Small intestine (tissue), 7 donors: ENCODE data around the gene ADRB2. TPM values are rescaled to one million over a fixed set of nuclear protein-coding genes. Genes with fewer than 3 reads are reported as not detected.
"Not testable (repeated sequence)": the region's sequence is repeated elsewhere in the genome, so short reads cannot be mapped to it uniquely, and the experiment has no call there.

ENCODE experiments used
- DNase-seq, 2 donors: peaks; one replicate each; pipeline versions ENCODE4 v3.0.0 to v3.0.0-alpha.2; 2013
- FAIRE-seq: peaks from 2 replicates; lab custom pipeline; 2012; peaks lifted over from hg19 to GRCh38; lab: Jason Lieb, UNC
- H3K27ac ChIP-seq, 3 donors: one replicate each; pipeline ENCODE4 v1.5.1; 2013; ENCODE audit warnings: low read length in 2 of 3, mild to moderate bottlenecking in 2 of 3, control low read depth in 1 of 3, inconsistent platforms in 1 of 3, low read depth in 1 of 3, moderate library complexity in 1 of 3
- H3K27me3 ChIP-seq, 3 donors: one replicate each; pipeline ENCODE4 v1.6.1; 2013; ENCODE audit warnings: low read length in 3 of 3, inconsistent platforms in 1 of 3; ENCODE audit not compliant: control insufficient read depth in 3 of 3, insufficient read depth in 3 of 3
- H3K36me3 ChIP-seq, 3 donors: one replicate each; pipeline ENCODE4 v1.6.1; 2013; ENCODE audit warnings: low read length in 3 of 3, inconsistent platforms in 1 of 3, low read depth in 1 of 3, mild to moderate bottlenecking in 1 of 3, moderate library complexity in 1 of 3; ENCODE audit not compliant: control insufficient read depth in 3 of 3, insufficient read depth in 2 of 3
- H3K4me1 ChIP-seq, 3 donors: one replicate each; pipeline ENCODE4 v1.6.1; 2013; ENCODE audit warnings: low read length in 2 of 3, inconsistent platforms in 1 of 3, low read depth in 1 of 3, mild to moderate bottlenecking in 1 of 3, moderate library complexity in 1 of 3; ENCODE audit not compliant: control insufficient read depth in 3 of 3, insufficient read depth in 2 of 3
- H3K4me3 ChIP-seq, 3 donors: one replicate each; pipeline ENCODE4 v1.5.1; 2013; ENCODE audit warnings: low read length in 3 of 3, control low read depth in 1 of 3, inconsistent platforms in 1 of 3, low read depth in 1 of 3, mild to moderate bottlenecking in 1 of 3, moderate library complexity in 1 of 3
- H3K9me3 ChIP-seq, 2 donors: one replicate each; pipeline ENCODE4 v1.6.1; 2013; ENCODE audit warnings: low read depth in 1 of 2, low read length in 1 of 2; ENCODE audit not compliant: control insufficient read depth in 2 of 2, insufficient read depth in 1 of 2
- WGBS, 3 donors: extraction: QIAGEN DNeasy Blood & Tissue Kit; methylation state at CpG; one replicate each; pipeline ENCODE4 v1.1.7; 2013; 5-methylcytosine and 5-hydroxymethylcytosine counted together
- polyA plus RNA-seq, 4 donors: library from polyadenylated mRNA; stranded (reverse) in 3 of 4; unstranded in 1 of 4; fragments of 200-250 nt in 3 of 4; fragments of 120-200 nt in 1 of 4; gene quantifications; one replicate each; pipeline versions ENCODE4 v1.2.1 to v1.2.3, GENCODE V29; 2013
- donor health status: healthy with polysubstance abuse.
- donor health status: control.
- donor health status: control.
- donor health status: Bipolar disorder and iron deficiency.
- donor health status: healthy.

Gene ADRB2
- polyA plus RNA-seq, 4 donors, result 0.27 to 1.5 (median 0.54) TPM; not detected in 1

DNA sequence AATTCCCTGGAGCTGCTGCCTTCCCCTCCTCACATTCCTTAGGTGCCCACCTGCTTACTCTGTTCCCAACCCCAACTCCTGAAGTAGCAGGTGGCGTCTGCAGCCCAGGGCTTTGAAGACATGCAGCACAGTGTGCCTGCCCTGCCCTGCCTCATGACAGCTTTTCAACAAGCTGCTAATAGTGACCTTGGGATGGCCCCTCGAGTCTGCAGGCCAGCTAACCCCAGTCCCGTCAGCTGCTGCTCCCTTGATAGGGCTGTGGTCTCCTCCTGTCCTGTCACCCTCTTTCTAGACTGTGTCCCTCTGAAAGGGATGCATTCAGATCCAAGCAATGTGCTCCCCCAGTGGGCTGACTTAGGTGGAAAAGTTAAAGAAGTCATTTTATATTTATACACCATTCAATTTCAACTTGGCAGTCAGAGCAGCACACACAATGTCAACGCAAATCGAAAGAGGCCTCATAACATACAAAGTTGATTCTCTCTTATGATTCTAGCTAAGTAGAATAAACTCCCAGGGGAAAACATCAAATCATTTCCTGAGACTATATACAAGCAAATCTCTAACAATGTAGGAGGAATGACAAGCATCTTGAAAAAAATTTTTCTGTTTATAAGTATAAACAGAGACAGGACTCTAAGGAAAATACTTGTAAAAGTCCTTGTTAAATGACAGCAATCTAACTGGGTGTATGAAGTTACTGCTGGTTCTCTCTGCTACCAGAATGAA is 37.9 kb downstream of the ADRB2 start:
- Histone ChIP-seq H3K27ac (no peak overlapping the region), H3K27me3 (peaks cover 0 to 3% (median 0%) of the 10 kb centered on the region in 3 donors), H3K4me3 (no peak overlapping the region), H3K36me3 (no peaks in the 10 kb centered on the region), H3K9me3 (no peaks in the 10 kb centered on the region), H3K4me1 (no peaks in the 10 kb centered on the region)
- DNase-seq, result peak in 1 of 2 donors; percentile 2
- FAIRE-seq, result no peak
- WGBS, 3 donors, result 62 to 70% (median 68%) methylated on average over 5 of the region's 5 CpGs

DNA sequence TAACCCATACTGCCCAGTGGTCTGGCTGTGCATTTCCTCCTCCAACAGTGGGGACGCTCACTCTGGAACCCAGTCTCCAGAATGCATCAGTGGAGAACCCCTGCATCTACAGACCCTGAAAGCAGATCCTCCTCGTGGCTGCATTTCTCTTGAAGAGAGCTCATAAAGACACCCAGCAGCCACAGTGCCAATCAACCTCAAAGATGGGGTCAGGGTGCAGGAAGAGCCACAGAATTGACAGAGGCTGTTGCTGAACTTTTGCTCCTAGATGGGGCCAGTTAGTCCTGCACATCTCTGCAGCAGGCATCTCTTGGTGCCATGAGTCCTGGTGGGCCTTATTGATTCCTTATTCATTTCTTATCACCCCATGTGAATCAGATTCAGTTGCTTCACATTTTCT is 39.6 kb downstream of the ADRB2 start:
- DNase-seq, result no peak
- WGBS, 3 donors, result 63 to 75% (median 67%) methylated on average over 2 of the region's 2 CpGs
- H3K4me3 ChIP-seq, result no peak overlapping the region
- H3K4me1 ChIP-seq, result no peaks in the 10 kb centered on the region
- no peak for FAIRE-seq
- no peaks in the 10 kb centered on the region for H3K36me3 ChIP-seq
- H3K27ac ChIP-seq, result no peak overlapping the region
- no peaks in the 10 kb centered on the region for H3K27me3 ChIP-seq
- no peaks in the 10 kb centered on the region for H3K9me3 ChIP-seq

DNA sequence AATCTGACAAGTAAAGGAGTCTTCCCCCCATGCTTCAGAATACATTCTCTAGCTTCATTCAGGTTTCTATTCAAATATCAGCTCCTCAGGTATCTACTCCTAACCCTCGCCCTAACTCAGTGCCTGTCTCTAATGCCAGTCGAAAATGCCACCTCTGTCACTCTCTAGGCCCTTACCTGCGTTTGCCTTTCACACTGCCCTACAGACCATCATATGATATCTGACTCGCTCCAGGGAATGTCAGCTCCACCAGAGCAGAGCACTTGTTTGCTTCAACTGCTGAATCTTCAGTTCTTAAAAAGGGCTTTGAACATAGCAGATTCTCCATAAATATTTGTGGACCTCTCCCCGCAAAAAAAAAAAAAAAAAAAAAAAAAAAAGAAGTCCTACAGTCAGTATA is 46.7 kb downstream of the ADRB2 start:
- Histone ChIP-seq H3K4me3 (no peak overlapping the region), H3K36me3 (no peaks in the 10 kb centered on the region), H3K9me3 (no peaks in the 10 kb centered on the region), H3K27me3 (no peaks in the 10 kb centered on the region), H3K4me1 (no peaks in the 10 kb centered on the region), H3K27ac (no peak overlapping the region)
- DNase-seq (no peak), FAIRE-seq (no peak)
- 81 to 90% (median 84%) methylated on average over 5 of the region's 5 CpGs for WGBS, 3 donors

DNA sequence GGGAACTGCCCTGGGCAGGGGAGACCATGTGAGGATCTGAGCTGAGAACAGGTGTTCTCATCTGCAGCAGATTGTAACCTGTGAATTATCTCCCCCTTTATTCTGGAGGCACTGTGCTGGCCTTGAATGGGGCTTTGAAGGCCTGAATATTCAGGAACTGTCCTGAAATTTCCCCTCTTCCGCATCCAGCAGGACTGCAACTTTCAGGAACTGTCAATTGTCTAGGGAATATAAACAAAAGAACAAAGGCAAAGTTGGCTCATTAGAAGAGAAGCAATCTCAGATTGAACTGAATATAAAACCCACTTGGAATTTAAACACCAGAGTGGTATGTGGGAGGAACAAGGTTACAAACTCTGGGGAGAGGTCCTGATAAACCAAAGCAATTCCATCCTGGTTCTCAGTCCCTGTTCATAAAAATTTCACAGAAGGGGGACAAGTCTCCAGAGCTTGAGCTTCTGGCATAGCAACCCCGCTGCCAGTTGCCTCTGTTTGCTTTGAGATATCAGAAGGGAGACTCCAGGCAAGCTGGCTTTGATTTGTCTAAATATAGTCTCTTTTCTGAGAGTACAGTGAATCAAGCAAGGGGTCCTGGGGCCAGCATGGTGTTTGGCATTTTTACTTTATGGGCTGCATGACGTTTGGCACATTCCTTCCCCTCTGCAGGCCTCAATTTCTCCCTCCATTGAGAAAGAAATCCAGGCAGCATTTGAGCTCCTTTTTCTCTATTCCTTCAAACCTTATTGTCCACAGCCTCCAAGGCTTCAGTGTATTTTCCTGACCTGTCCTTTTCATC is 47.5 kb downstream of the ADRB2 start:
- Histone ChIP-seq H3K4me1 (no peaks in the 10 kb centered on the region), H3K9me3 (no peaks in the 10 kb centered on the region), H3K27me3 (no peaks in the 10 kb centered on the region), H3K27ac (no peak overlapping the region), H3K36me3 (no peaks in the 10 kb centered on the region), H3K4me3 (no peak overlapping the region)
- DNase-seq, result no peak
- no peak for FAIRE-seq
- 51 to 61% (median 52%) methylated on average over 3 of the region's 3 CpGs for whole genome bisulfite sequencing, 3 donors

DNA sequence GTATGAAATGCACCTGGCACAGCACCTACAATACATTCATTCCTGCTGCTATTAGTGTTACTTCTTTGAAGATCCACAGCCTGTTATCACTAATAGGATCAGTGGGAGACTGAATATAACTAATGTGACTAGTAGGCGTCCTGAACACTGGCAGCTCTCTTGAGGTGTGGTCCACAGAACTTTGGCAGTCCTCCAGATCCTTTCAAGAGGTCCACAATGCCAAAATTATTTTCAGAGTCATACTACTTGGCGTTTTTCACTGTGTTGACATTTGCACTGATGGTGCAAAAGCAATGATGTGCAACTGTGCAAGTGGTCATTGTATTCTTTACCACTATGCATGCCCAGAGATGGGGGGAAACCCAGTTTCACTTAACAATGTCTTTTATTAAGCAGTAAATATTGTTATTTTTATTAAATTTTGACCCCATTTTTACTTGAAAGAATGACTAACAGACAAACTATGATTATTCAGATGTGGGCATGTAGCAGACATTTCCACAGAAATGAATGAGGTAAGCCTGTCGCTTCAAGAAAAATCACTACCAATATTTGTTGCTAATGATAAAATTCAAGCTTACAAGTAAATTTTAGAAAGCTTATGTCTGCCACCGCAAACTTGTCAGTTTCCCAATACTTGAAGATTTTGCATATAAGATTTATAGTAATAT is 48.9 kb downstream of the ADRB2 start:
- DNase-seq (no peak), FAIRE-seq (no peak)
- H3K4me3 ChIP-seq, result no peak overlapping the region
- H3K27me3 ChIP-seq, result no peaks in the 10 kb centered on the region
- no peaks in the 10 kb centered on the region for H3K4me1 ChIP-seq
- WGBS, 3 donors, result 55 to 73% (median 64%) methylated on average over 4 of the region's 4 CpGs
- no peak overlapping the region for H3K27ac ChIP-seq
- H3K36me3 ChIP-seq, result no peaks in the 10 kb centered on the region
- H3K9me3 ChIP-seq, result no peaks in the 10 kb centered on the region

DNA sequence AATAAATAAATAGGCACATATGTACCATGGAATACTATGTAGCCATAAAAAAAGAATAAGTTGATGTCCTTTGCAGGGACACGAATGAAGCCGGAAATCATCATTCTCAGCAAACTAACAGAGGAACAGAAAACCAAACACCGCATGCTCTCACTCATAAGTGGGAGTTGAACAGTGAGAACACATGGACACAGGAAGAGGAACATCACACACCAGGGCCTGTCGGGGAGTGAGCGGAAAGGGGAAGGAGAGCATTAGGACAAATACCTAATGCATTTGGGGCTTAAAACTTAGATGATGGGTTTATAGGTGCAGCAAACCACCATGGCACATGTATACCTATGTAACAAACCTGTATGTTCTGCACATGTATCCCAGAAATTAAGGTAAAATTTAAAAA is 51.0 kb downstream of the ADRB2 start:
- H3K9me3 ChIP-seq, H3K36me3 ChIP-seq, H3K27me3 ChIP-seq, H3K27ac ChIP-seq, H3K4me3 ChIP-seq, FAIRE-seq, H3K4me1 ChIP-seq, DNase-seq: not testable (repeated sequence)
- WGBS, 3 donors, result 95 to 97% (median 95%) methylated on average over 5 of the region's 5 CpGs

Other genes with a start within 250 kb of the ADRB2 start
- 1 to 10 TPM; 1.6 to 8.7 (median 4.2) TPM for gene HTR4, start 172.1 kb upstream of the ADRB2 start, polyA plus RNA-seq
- gene SH3TC2, start 236.5 kb downstream of the ADRB2 start, polyA plus RNA-seq, result under 1 TPM in 2 of 4 donors, not detected in 2; 0.36 to 0.68 TPM